SU-DHL-6 (cell line): Measurements from ENCODE around the gene PI16.

Source experiments
- H2AFZ ChIP-seq: fragments of 200-600 bp; sonication (generic); 2 replicates; pipeline ENCODE4 v1.6.1; 2014; ENCODE audit warnings: low read depth, mild to moderate bottlenecking, moderate library complexity, mixed read lengths, antibody characterized with exemption, low read length; ENCODE audit not compliant: severe bottlenecking
- H3F3A ChIP-seq: fragments of 200-600 bp; shearing (Covaris generic); 2 replicates; pipeline ENCODE4 v1.6.0; 2016; ENCODE audit warnings: antibody characterized with exemption, mild to moderate bottlenecking; ENCODE audit not compliant: insufficient read depth
- H3K27ac ChIP-seq: fragments of 200-600 bp; sonication (generic); 2 replicates; pipeline ENCODE4 v1.5.1; 2016; ENCODE audit warnings: low read depth, mild to moderate bottlenecking, low read length, moderate library complexity, mixed read lengths
- H3K27me3 ChIP-seq: fragments of 200-600 bp; sonication (generic), shearing (Covaris generic); 2 replicates; pipeline ENCODE4 v1.6.0; 2014; ENCODE audit warnings: mild to moderate bottlenecking, low read length
- H3K36me3 ChIP-seq: fragments of 200-600 bp; sonication (generic); 2 replicates; pipeline ENCODE4 v1.6.1; 2014; ENCODE audit warnings: mild to moderate bottlenecking, low read length, mixed read lengths
- H3K4me2 ChIP-seq: fragments of 300-600, 200-600 bp; shearing (Covaris generic), sonication (generic); 2 replicates; pipeline ENCODE4 v1.6.0; 2014; ENCODE audit warnings: low read length, low read depth, mild to moderate bottlenecking; ENCODE audit not compliant: poor library complexity, severe bottlenecking
- H3K4me3 ChIP-seq: fragments of 200-600 bp; sonication (generic); 2 replicates; pipeline ENCODE4 v1.5.1; 2014; ENCODE audit warnings: antibody characterized with exemption, low read length, mild to moderate bottlenecking, mixed read lengths; ENCODE audit not compliant: insufficient read depth, poor library complexity, severe bottlenecking
- H3K79me2 ChIP-seq: fragments of 200-600 bp; sonication (generic); 2 replicates; pipeline ENCODE4 v1.6.1; 2014; ENCODE audit warnings: mild to moderate bottlenecking, low read length, moderate library complexity; ENCODE audit not compliant: insufficient read depth
- H3K9ac ChIP-seq: fragments of 200-600 bp; sonication (generic); 2 replicates; pipeline ENCODE4 v1.7.0; 2014; ENCODE audit warnings: mild to moderate bottlenecking, low read length
- H3K9me2 ChIP-seq: fragments of 200-600 bp; sonication (generic); replicated peaks from 2 replicates; pipeline ENCODE4 v1.6.1; 2014; ENCODE audit warnings: low read length; ENCODE audit not compliant: insufficient read depth
- H3K9me3 ChIP-seq: fragments of 200-600 bp; sonication (generic); 2 replicates; pipeline ENCODE4 v1.6.1; 2014; ENCODE audit warnings: low read length, mixed read lengths; ENCODE audit not compliant: insufficient read depth
- H4K20me1 ChIP-seq: fragments of 200-600 bp; sonication (generic); 2 replicates; pipeline ENCODE4 v1.6.1; 2014; ENCODE audit warnings: low read depth, mild to moderate bottlenecking, antibody characterized with exemption, low read length, moderate library complexity, mixed read lengths
- CTCF ChIP-seq: fragments of 200-600 bp; sonication (generic); IDR thresholded peaks from one replicate; pipeline ENCODE4 v1.5.1; 2017; ENCODE audit warnings: antibody characterized with exemption, mild to moderate bottlenecking, low read length, moderate library complexity; ENCODE audit not compliant: insufficient read depth, poor library complexity, severe bottlenecking
- EZH2phosphoT487 ChIP-seq: fragments of 200-600 bp; sonication (generic), shearing (Covaris generic); conservative IDR thresholded peaks from 2 replicates; pipeline ENCODE4 v1.6.1; 2018; ENCODE audit warnings: mild to moderate bottlenecking, antibody characterized with exemption, low read length, moderate library complexity, mixed read lengths

The PI16 gene

GRCh38 chr6:36973647-36974046 lies 19.1 kb downstream of the PI16 start:
- H3K9me2 ChIP-seq = no peaks in the 10 kb centered on the region
- H3K27me3 ChIP-seq = no peaks in the 10 kb centered on the region
- no peak overlapping the region for H3K9ac ChIP-seq
- H3K9me3 ChIP-seq = no peaks in the 10 kb centered on the region
- H2AFZ ChIP-seq = no peak overlapping the region
- H3K4me3 ChIP-seq = no peak overlapping the region
- no peaks in the 10 kb centered on the region for H4K20me1 ChIP-seq
- no peak overlapping the region for H3K4me2 ChIP-seq
- H3K27ac ChIP-seq = no peak overlapping the region
- peaks cover 32% of the 10 kb centered on the region; the same call in 1 of the 2 replicates for H3K36me3 ChIP-seq
- H3F3A ChIP-seq = no peaks in the 10 kb centered on the region
- peaks cover 8% of the 10 kb centered on the region; the same call in 1 of the 2 replicates for H3K79me2 ChIP-seq
- no peak for TF ChIP-seq CTCF
- TF ChIP-seq EZH2phosphoT487 = no peak

- H3F3A ChIP-seq = no peaks in the 10 kb centered on the region
- H3K36me3 ChIP-seq = peaks cover 32% of the 10 kb centered on the region; the same call in 1 of the 2 replicates
- no peaks in the 10 kb centered on the region for H3K9me3 ChIP-seq
- H3K9me2 ChIP-seq = no peaks in the 10 kb centered on the region
- H2AFZ ChIP-seq = no peak overlapping the region
- no peak overlapping the region for H3K9ac ChIP-seq
- no peaks in the 10 kb centered on the region for H3K27me3 ChIP-seq
- TF ChIP-seq EZH2phosphoT487 (no peak), CTCF (no peak)
- no peaks in the 10 kb centered on the region for H4K20me1 ChIP-seq
- no peak overlapping the region for H3K27ac ChIP-seq
- H3K4me3 ChIP-seq = no peak overlapping the region
- H3K4me2 ChIP-seq = no peak overlapping the region
- peaks cover 26% of the 10 kb centered on the region for H3K79me2 ChIP-seq
Measured at GRCh38 chr6:36975231-36976006, 20.9 kb downstream of the PI16 start.

- Histone ChIP-seq H3K79me2 (peaks cover 31% of the 10 kb centered on the region), H3K4me2 (no peak overlapping the region), H3K27me3 (no peaks in the 10 kb centered on the region), H3K9me3 (no peaks in the 10 kb centered on the region), H3K9ac (no peak overlapping the region), H3K27ac (no peak overlapping the region), H4K20me1 (no peaks in the 10 kb centered on the region), H2AFZ (no peak overlapping the region), H3K36me3 (peaks cover 32% of the 10 kb centered on the region; the same call in 1 of the 2 replicates), H3F3A (no peaks in the 10 kb centered on the region), H3K4me3 (no peak overlapping the region), H3K9me2 (no peaks in the 10 kb centered on the region)
- TF ChIP-seq CTCF (no peak), EZH2phosphoT487 (no peak)
Measured at GRCh38 chr6:36976007-36976264, 21.4 kb downstream of the PI16 start.
